Right renal pelvis (tissue), 4 donors: ENCODE data around the gene CADM2. TPM values are rescaled to one million over a fixed set of nuclear protein-coding genes. Genes with fewer than 3 reads are reported as not detected.
"Not testable (repeated sequence)": the region's sequence is repeated elsewhere in the genome, so short reads cannot be mapped to it uniquely, and the experiment has no call there.

ENCODE experiments used
- DNase-seq, 4 donors: peaks; one replicate each; pipeline ENCODE4 v3.0.0-alpha.2; 2013; ENCODE audit warnings: low read depth in 4 of 4, low spot score in 3 of 4, missing footprints in 1 of 4
- polyA plus RNA-seq, 4 donors: library from polyadenylated mRNA; unstranded; fragments of 120-200 nt; gene quantifications; one replicate each; pipeline ENCODE4 v1.2.1, GENCODE V29; 2013; ENCODE audit not compliant: insufficient read length in 4 of 4

Gene CADM2
- polyA plus RNA-seq, 4 donors = 0.53 to 1.0 (median 0.59) TPM

GRCh38 chr3:85867072-85867471 is 908.3 kb downstream of the CADM2 start:
- DNase-seq = no peak

- no peak for DNase-seq
Measured at GRCh38 chr3:85875589-85875988, 916.8 kb downstream of the CADM2 start.

- no peak for DNase-seq
Measured at GRCh38 chr3:85877631-85878030, 918.8 kb downstream of the CADM2 start.

GRCh38 chr3:85881833-85882393 is 923.1 kb downstream of the CADM2 start:
- no peak for DNase-seq

GRCh38 chr3:85890043-85890555 is 931.3 kb downstream of the CADM2 start:
- DNase-seq = no peak

GRCh38 chr3:85903434-85903833 is 944.6 kb downstream of the CADM2 start:
- no peak for DNase-seq

- DNase-seq = no peak
Measured at GRCh38 chr3:85912980-85913379, 954.2 kb downstream of the CADM2 start.

GRCh38 chr3:85922374-85922773 is 963.6 kb downstream of the CADM2 start:
- no peak for DNase-seq

- no peak for DNase-seq
Measured at GRCh38 chr3:85930718-85931117, 971.9 kb downstream of the CADM2 start.

GRCh38 chr3:85933326-85933725 is 974.5 kb downstream of the CADM2 start:
- no peak for DNase-seq

- no peak for DNase-seq
Measured at GRCh38 chr3:85935171-85935570, 976.4 kb downstream of the CADM2 start.

GRCh38 chr3:85939074-85939482 is 980.3 kb downstream of the CADM2 start:
- no peak for DNase-seq

- no peak for DNase-seq
Measured at GRCh38 chr3:85950435-85950834, 991.6 kb downstream of the CADM2 start.

GRCh38 chr3:85960793-85961192 is 1002.0 kb downstream of the CADM2 start:
- DNase-seq = no peak

GRCh38 chr3:85977615-85978338 is 1019.0 kb downstream of the CADM2 start:
- no peak for DNase-seq

GRCh38 chr3:85979034-85979433 is 1020.2 kb downstream of the CADM2 start:
- no peak for DNase-seq

GRCh38 chr3:85989581-85989980 is 1030.8 kb downstream of the CADM2 start:
- not testable (repeated sequence) for DNase-seq

GRCh38 chr3:86029590-86029989 is 1070.8 kb downstream of the CADM2 start:
- DNase-seq = no peak

- no peak for DNase-seq
Measured at GRCh38 chr3:86037916-86038315, 1079.1 kb downstream of the CADM2 start.

- no peak for DNase-seq
Measured at GRCh38 chr3:86046436-86047136, 1087.8 kb downstream of the CADM2 start.

- peak in 3 of 4 donors; percentile 12 to 34 (median 28) for DNase-seq
Measured at GRCh38 chr3:86047161-86047560, 1088.4 kb downstream of the CADM2 start.

- no peak for DNase-seq
Measured at GRCh38 chr3:86051058-86051457, 1092.3 kb downstream of the CADM2 start.
